ENCODE data around the gene UXT. TPM values are rescaled to one million over a fixed set of nuclear protein-coding genes. Genes with fewer than 3 reads are reported as not detected.
A peak's percentile ranks its signal among the peaks of the same experiment; 100 is the strongest.
"Not testable (repeated sequence)": the region's sequence is repeated elsewhere in the genome, so short reads cannot be mapped to it uniquely, and the experiment has no call there.

UXT gene, protein sequence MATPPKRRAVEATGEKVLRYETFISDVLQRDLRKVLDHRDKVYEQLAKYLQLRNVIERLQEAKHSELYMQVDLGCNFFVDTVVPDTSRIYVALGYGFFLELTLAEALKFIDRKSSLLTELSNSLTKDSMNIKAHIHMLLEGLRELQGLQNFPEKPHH
- 98.0 and 121 TPM in 2 replicates for total RNA-seq (2014; rRNA removed; shearing (Covaris generic))

DNA sequence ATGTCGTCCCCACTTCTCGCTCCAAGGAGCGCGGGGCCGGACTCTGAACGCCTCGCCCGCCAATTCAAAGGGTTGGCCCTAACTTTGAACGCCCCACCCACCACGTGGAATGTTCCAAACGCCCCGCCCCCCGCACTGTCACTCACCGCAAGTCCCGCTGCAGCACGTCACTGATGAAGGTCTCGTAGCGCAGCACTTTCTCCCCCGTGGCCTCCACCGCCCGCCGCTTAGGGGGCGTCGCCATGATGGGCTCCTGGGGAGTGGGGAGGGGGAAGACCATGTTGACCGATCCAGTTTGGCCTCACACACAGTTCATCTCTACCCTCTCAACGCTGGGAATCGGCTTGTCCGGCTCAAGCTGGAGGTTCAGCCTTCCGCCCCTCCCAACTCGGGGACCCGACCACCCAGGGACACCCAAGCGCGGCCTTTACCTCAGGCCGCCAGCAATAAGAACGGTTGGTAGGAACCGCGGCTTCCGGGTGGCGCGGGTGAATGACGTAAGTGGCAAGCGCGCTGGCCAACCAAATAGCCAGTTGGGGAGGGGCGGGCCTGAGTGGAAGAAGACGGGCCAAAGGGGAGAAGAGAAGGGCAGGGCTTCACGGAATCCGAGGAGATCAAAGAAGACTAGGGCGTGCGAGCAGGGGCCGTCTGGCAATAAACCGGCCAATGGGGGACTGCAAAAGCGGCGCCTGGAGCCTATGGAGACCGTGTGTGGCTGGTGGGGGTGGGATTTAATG, at the start of gene UXT:
UXT (minus strand) TSS at position 497 of the 737 bp plus-strand sequence; CDS start at position 244, 253 bp downstream.
- peak within 1 kb of the TSS; percentile 64 for H3K4me3 ChIP-seq
- H3K9me3 ChIP-seq (replicated peaks): no peaks in the 10 kb centered on the region
- H3K36me3 ChIP-seq: no peaks in the 10 kb centered on the region
- peak within 1 kb of the TSS; percentile 92 for H3K27ac ChIP-seq
- no peaks in the 10 kb centered on the region for H3K27me3 ChIP-seq
- H3K4me1 ChIP-seq: no peaks in the 10 kb centered on the region
- DNase-seq: peak; percentile 92

DNA sequence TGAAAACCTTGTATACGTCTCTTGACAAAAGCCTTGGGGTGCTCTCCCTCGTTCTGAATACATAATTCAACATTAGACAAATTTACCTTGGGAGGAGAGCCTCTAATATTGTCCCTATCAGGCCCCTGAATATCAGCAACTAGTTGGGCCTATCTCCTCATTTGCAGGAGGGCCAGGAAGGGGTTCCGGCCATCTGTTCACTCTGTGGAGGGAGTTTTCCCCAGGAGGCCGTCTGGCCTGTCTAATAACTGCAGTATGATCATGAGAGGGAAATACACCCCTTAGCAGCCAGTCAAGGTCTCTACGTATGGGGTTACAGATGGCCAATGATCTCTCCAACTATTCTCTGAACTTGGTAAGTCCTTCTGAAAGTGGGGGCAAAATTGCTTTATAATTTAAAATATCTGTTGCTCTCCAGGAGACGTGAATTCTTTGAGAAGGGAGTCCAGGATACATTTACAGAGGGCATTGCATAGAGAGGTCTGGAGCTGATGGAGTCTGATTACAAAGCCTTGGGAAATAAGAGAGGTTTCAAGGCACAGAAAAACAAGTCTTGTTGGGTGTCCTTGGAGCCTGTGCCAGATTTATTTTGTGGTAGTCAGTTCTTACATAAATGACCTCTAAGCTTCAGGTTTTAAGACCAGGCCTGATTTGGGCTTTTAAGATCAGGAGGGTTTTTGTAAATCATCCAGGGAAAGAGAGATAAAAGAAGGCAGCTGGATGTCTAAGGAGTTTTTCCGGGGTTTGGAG, 48.2 kb upstream of the UXT start:
- Histone ChIP-seq H3K4me3 (no peak overlapping the region), H3K36me3 (no peaks in the 10 kb centered on the region), H3K27me3 (no peaks in the 10 kb centered on the region), H3K27ac (no peak overlapping the region), H3K4me1 (no peaks in the 10 kb centered on the region), H3K9me3 (replicated peaks) (no peaks in the 10 kb centered on the region)
- peak; percentile 9 to 37 for DNase-seq

DNA sequence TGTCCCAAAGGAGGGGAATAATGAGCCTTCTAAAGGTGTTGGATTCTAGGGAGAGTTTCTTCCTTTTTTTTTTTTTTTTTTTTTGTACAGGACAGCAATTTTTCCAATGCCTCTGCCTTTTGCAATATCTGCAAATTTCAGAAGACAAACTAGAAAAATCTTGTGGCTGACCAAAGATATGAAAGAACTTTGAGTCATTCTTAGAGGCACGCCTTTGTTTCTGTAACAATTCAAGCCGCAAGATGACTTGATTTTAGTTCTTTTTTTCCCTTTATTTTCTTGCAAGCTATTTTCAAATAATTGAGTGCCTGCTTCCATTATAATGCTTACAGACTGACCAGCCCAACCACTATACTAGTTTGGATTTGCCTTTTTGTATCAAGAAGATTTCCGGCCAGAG, 47.6 kb upstream of the UXT start:
- H3K36me3 ChIP-seq: no peaks in the 10 kb centered on the region
- no peak overlapping the region for H3K4me3 ChIP-seq
- no peaks in the 10 kb centered on the region for H3K4me1 ChIP-seq
- no peak overlapping the region for H3K27ac ChIP-seq
- no peak for DNase-seq
- H3K9me3 ChIP-seq (replicated peaks): no peaks in the 10 kb centered on the region
- H3K27me3 ChIP-seq: no peaks in the 10 kb centered on the region

DNA sequence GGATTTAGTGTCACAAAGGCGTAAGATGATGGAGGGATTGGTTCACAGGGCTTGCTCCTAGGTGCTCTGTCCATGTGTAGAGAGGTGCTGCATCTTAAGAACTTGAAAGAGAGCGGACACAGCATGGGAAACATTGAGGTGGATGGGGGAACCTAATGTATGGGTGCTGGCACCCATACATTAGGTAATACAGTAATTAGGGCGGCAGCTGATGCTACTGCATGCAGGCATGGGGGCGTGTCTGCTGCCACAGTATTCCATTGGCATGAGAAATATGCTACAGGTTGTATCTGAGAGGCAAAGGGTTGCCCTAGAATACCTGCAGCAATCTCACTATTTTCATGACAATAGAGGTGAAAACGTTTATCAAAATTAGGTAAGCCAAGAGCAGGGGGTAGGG, 45.8 kb upstream of the UXT start:
- Histone ChIP-seq H3K4me3 (no peak overlapping the region), H3K9me3 (replicated peaks) (no peaks in the 10 kb centered on the region), H3K4me1 (no peaks in the 10 kb centered on the region), H3K27ac (no peak overlapping the region), H3K36me3 (no peaks in the 10 kb centered on the region), H3K27me3 (no peaks in the 10 kb centered on the region)
- no peak for DNase-seq

DNA sequence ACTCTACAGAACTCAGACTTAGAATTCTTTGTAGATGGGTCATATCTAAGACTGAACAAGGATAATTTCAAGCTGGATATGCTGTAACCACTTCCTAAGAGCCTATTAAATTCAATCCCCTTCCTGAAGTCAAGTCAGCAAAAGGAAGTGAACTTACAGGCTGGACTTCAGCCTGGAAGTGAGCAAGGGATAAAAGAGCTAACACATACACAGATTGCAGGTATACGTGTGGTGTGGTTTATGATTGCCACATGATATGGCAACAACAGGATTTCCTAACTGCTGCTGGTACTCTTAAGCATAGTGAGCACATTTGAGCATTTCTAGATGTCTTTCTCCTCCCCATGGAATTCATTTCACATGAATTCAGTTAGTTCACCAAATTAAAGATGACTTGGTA, 38.2 kb upstream of the UXT start:
- no peaks in the 10 kb centered on the region for H3K27me3 ChIP-seq
- no peak overlapping the region for H3K27ac ChIP-seq
- no peaks in the 10 kb centered on the region for H3K9me3 ChIP-seq (replicated peaks)
- no peaks in the 10 kb centered on the region for H3K4me1 ChIP-seq
- DNase-seq: no peak
- no peaks in the 10 kb centered on the region for H3K36me3 ChIP-seq
- H3K4me3 ChIP-seq: no peak overlapping the region

DNA sequence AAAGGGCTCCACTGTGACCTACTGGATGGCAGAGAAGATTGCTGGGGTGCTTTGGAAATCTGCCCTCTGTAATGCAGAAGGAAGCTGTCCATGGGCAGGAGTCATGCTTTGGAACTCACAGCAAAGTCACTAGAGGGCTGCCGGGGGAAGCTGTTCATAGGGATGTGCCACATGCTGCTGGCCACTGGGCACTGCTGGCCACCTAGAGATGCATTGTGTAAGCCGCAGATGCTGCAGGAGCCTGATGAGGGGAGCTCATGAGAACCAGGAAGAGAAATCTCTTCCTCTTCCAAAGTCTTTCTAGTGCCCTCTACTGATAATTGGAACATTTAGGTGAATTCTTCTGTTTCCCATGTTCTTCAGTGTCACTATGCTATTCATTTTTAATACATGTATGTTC, 31.2 kb upstream of the UXT start:
- Histone ChIP-seq H3K27ac (no peak overlapping the region), H3K27me3 (no peaks in the 10 kb centered on the region), H3K9me3 (replicated peaks) (no peaks in the 10 kb centered on the region), H3K4me3 (no peak overlapping the region), H3K36me3 (no peaks in the 10 kb centered on the region), H3K4me1 (no peaks in the 10 kb centered on the region)
- DNase-seq: no peak

DNA sequence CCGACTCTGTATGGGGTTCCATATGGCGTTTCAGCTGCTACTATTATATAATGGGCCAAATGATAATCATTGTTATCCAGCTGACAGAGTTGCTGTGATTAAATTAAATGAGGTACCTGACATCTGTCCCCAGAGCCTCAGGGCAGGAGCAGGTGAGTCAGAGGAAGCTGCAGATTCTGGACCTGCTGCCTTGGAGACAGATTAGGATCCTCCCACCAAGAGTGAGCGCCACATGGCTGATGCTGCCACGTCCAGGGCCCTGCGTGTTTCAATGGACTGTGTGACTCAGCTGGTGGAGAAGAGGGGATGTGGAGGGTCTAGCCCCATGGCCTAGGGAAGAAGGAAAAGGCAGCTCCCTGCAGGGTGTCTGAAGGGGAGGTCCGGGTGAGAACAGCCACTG, 28.3 kb upstream of the UXT start:
- no peaks in the 10 kb centered on the region for H3K36me3 ChIP-seq
- no peak overlapping the region for H3K4me3 ChIP-seq
- no peak for DNase-seq
- no peak overlapping the region for H3K27ac ChIP-seq
- H3K9me3 ChIP-seq (replicated peaks): no peaks in the 10 kb centered on the region
- no peaks in the 10 kb centered on the region for H3K27me3 ChIP-seq
- H3K4me1 ChIP-seq: no peaks in the 10 kb centered on the region

DNA sequence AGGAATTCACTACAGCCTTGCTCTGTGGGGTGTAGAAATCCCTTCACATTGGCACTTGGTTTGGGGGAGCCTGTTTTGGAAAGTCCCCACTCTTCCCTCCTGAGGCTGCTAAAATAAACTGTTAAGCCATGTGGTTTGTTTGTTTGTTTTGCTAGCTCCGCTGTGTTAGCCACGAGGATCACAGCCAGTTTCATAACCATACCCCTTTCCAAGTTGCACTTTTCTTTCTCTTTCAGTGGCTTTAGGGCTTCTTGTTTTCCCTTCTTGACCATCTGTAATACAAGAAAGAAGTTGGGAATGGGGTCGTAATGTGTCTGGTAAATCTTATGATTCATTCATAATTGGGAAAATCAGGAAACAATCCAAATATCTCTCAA, 24.8 kb upstream of the UXT start:
- Histone ChIP-seq H3K4me1 (no peaks in the 10 kb centered on the region), H3K36me3 (no peaks in the 10 kb centered on the region), H3K4me3 (no peak overlapping the region), H3K27ac (no peak overlapping the region), H3K9me3 (replicated peaks) (no peaks in the 10 kb centered on the region), H3K27me3 (no peaks in the 10 kb centered on the region)
- DNase-seq: peak in 1 of 2 experiments; percentile 5

DNA sequence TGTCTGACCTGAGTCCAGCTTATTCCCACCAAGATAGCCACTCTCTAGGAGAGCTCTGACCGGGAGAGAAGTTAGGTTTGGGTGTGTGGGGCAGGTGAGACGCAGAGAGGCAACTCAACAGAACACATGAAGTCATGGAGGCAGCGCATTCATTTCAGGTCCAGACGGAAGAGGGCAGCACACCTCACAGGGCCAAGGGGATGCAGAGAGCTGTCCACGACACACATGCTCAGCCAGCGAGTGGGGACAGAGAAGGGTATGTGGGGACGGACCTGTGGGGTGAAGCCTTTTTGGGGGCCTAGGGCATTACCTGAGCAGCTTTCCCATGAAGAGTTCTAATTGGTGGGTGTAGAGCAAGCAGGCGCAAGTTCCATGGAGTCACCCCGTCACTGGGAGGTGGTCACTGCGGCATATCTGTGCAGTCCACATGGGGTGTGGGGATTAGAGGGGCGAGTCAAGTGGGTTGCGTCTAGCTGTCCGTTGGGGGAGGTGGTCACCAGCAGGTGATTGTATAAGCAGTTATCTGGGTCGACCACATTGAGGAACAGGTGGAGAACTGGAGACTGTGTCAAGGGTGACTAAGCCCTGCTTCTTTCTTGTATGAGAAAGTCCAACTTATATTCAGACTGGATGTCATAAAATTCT, 24.3 kb upstream of the UXT start:
- Histone ChIP-seq H3K27ac (no peak overlapping the region), H3K4me3 (no peak overlapping the region)
- DNase-seq: peak in 1 of 2 experiments; percentile 6

DNA sequence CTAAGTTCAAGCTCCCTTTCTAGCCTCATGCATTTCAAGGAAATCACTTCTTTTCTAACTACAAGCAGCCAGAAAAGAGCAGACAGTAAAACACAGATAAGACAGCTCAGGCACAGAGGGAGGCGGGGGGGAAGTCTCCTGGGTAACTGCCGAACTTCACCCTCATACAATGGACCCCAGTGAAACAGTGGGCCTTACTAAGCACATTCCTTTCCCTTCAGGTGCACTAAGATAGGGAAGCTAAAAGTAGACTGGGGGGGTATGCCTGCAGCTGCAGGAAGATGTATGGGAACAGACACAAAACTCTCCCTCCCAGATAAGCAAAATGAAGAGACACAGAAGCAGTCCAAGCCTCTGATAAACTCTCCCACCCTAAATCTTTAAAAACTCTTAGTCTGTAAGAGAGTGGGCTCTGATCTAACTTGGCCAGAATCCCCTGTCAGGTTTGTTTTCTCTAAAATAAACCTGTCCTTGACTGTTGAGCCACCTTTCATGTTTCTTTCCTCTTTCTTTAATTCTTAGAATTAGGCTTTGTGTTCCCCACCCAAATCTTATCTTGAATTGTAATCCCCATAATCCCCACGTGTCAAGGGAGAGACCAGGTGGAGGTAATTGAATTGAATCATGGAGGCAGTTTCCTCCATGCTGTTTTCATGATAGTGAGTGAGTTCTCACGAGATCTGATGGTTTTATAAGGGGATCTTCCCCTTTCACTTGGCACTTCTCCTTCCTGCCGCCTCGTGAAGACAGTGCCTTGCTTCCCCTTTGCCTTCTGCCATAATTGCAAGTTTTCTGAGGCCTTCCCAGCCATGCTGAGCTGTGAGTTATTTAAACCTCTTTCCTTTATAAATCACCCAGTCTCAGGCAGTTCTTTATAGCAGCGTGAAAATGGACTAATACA, 17.2 kb upstream of the UXT start:
- not testable (repeated sequence) for H3K9me3 ChIP-seq (replicated peaks); H3K27ac ChIP-seq; H3K27me3 ChIP-seq; DNase-seq; H3K36me3 ChIP-seq; H3K4me3 ChIP-seq; H3K4me1 ChIP-seq

More for the DNA sequence above, 24.3 kb upstream of the UXT start:
- Histone ChIP-seq H3K9me3 (replicated peaks) (no peaks in the 10 kb centered on the region), H3K36me3 (no peaks in the 10 kb centered on the region), H3K27me3 (no peaks in the 10 kb centered on the region), H3K4me1 (no peaks in the 10 kb centered on the region)

DNA sequence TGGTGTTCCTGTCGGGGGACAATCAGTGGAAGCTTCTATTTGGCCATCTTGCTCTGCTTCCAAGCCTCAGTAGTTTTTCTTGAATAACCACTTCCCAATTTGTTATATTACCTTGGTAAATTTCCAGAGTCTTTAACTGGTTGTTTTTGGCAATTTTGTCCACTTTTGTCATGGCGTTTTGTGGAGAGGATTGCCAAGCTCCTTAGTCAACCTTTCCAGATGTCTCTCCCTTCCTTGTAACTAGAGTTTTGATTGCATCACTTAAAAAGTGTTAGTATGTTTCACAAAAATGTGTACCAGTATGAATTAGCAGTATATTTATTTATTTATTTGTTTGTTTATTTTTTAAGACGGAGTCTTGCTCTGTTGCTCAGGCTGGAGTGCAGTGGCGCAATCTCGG, 15.8 kb upstream of the UXT start:
- no peak for DNase-seq
- H3K36me3 ChIP-seq: no peaks in the 10 kb centered on the region
- H3K27me3 ChIP-seq: no peaks in the 10 kb centered on the region
- H3K9me3 ChIP-seq (replicated peaks): no peaks in the 10 kb centered on the region
- H3K4me1 ChIP-seq: no peaks in the 10 kb centered on the region
- no peak overlapping the region for H3K4me3 ChIP-seq
- H3K27ac ChIP-seq: no peak overlapping the region

DNA sequence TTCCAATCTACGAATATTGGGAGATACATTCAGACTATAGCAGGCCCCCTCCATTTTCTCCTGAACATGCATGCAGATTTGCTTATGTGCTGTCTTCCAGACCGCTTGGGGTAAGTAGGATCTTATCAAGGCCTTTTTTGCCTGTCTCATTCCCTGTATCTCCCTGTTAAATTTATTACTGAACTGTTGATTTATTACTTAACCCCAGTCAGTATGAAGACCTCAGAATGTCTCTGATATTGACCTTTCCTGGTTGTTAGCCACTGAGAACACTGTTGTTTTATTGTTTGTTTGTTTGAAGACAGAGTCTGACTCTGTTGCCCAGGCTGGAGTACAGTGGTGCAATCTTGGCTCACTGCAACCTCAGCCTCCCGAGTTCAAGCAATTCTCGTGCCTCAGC, 6.8 kb upstream of the UXT start:
- not testable (repeated sequence) for H3K4me1 ChIP-seq; H3K27ac ChIP-seq; H3K36me3 ChIP-seq; DNase-seq; H3K9me3 ChIP-seq (replicated peaks); H3K27me3 ChIP-seq; H3K4me3 ChIP-seq

DNA sequence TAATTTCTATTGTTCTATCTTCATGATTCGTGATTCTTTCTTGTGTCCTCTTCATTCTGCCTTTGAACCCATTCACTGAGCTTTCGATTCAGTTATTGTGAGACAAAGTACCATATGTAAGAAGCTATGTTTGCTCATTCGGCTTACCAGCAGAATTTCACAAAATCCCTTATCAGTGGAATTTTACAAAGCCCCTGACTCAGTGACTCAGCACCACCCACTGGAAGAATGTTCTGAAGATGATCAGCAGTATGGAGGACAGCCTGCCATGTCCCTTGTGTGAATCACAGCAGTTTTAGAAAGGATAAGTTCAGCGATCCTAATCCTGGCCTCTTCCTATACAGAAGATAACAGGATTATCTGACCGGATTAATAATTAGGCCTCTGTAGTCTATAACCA, 5.8 kb upstream of the UXT start:
- no peak overlapping the region for H3K4me3 ChIP-seq
- H3K27me3 ChIP-seq: no peaks in the 10 kb centered on the region
- DNase-seq: no peak
- no peaks in the 10 kb centered on the region for H3K9me3 ChIP-seq (replicated peaks)
- no peaks in the 10 kb centered on the region for H3K36me3 ChIP-seq
- no peak overlapping the region for H3K27ac ChIP-seq
- H3K4me1 ChIP-seq: no peaks in the 10 kb centered on the region

DNA sequence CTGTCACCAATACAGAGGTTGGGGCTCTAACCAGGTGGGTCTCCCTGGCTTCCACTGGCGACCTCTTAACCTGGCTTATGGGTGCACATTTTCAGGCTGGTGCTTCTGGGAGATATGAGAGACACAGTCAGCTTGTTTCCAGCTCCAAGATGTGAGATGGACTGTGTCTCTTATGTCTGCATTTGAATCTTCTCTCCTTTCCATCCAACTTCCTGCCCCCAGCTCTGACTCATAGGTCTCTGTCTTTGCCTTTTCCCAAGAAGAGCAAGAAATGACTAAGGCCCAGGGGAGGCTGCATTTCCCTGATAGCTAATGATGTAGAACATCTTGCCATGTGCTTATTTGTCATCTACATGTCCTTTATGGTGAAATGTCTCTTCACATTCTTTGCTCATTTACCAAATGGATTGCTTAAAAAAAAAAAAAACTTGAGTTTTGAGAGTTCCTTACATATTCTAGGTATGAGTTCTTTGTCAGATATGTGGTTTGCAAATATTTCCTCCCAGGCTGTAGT, 3.2 kb upstream of the UXT start:
- H3K27me3 ChIP-seq: no peaks in the 10 kb centered on the region
- no peak overlapping the region for H3K4me3 ChIP-seq
- DNase-seq: no peak
- no peaks in the 10 kb centered on the region for H3K36me3 ChIP-seq
- no peak overlapping the region for H3K27ac ChIP-seq
- no peaks in the 10 kb centered on the region for H3K4me1 ChIP-seq
- H3K9me3 ChIP-seq (replicated peaks): no peaks in the 10 kb centered on the region

Data from SJCRH30 (cell line).